Measurements from ENCODE around the gene UCK1.
"Not testable (repeated sequence)": the region's sequence is repeated elsewhere in the genome, so short reads cannot be mapped to it uniquely, and the experiment has no call there.

UCK1 gene

GRCh38 chr9:131523451-131524435, 7.3 kb downstream of the UCK1 start:
- DNase-seq = peak in 1 of 51 donors; percentile 41

DNA sequence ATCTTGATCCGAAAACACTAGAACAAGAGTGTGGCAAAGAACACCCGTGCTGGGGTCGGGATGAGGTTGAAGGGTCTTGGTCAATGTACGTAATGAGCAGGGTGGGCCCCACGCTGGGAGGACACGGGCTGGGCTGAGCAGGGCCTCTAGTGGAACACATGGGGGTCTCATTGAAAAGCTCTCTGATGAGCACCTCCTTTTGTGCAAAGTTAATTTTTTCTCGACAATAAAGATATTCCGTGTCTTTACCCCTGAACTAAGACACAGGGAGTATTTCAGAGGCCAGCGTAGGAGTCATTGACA, 8.0 kb downstream of the UCK1 start:
- no peak for DNase-seq

- DNase-seq = no peak
Observed at GRCh38 chr9:131522257-131523085, 8.6 kb downstream of the UCK1 start.

GRCh38 chr9:131521822-131522221, 9.2 kb downstream of the UCK1 start:
- no peak for DNase-seq

- DNase-seq = no peak
Observed at GRCh38 chr9:131521203-131521602, 9.9 kb downstream of the UCK1 start.

DNA sequence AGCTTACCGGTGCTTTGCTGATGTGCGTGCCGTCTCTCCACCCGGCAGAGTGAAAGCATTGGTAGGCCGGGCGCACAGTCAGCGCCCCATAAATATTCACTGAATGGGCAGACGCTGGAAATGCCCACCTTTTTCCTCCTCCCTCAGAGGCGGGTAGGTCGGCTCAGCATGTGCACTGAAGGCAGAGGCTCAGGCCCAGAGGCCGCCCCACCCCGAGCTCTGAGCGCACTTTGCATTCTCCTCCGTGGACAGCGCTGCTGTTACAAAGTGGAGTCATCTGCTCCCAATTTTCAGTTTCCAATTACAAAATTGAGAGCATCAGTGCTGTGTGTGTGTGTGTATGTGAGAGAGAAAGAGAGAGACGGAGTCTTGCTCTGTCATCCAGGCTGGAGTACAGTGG, 10.6 kb downstream of the UCK1 start:
- DNase-seq = no peak

DNA sequence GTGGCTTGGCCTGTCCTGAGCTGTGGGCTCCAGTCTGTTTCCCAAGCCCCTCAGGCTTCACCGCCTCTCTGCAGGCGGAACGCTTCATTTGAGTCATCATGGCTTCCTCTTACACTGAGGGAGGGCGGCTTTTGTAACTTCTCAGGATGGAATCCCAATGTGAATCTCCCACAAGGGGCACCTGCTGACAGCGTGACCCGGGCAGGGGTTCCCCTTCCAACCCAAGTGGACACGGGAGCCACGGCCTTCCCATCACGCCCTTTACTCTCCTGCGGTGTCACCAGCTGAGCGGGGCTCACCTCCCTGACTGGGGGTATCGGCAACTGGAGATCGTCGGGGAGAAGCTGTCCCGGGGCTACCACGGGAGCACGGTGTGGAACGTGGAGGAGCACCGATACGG, 12.5 kb downstream of the UCK1 start:
- DNase-seq = no peak

- peak in 23 of 51 donors; percentile 3 to 66 (median 34) for DNase-seq
Observed at GRCh38 chr9:131517761-131518190, 13.3 kb downstream of the UCK1 start.

- no peak for DNase-seq
Observed at GRCh38 chr9:131516930-131517329, 14.1 kb downstream of the UCK1 start.

DNA sequence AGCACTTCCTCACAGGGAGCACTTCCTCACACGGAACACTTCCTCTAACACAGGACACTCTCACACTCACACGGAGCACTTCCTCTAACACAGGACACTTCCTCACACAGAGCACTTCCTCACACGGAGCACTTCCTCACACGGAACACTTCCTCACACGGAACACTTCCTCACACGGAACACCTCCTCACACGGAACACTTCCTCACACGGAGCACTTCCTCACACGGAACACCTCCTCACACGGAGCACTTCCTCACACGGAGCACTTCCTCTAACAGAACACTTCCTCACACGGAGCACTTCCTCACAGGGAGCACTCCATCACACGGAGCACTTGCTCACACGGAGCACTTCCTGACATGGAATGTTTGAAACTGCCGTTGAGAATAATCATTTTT, 15.0 kb downstream of the UCK1 start:
- no peak for DNase-seq

DNA sequence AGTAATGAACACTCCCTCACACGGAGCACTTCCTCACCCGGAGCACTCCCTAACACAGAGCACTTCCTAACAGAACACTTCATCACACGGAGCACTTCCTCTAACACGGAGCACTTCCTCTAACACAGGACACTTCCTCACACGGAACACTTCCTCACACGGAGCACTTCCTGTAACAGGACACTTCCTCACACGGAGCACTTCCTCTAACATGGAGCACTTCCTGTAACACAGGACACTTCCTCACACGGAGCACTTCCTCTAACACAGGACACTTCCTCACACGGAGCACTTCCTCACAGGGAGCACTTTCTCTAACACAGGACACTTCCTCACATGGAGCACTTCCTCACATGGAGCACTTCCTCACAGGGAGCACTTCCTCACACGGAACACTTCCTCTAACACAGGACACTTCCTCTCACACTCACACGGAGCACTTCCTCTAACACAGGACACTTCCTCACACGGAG, 15.5 kb downstream of the UCK1 start:
- DNase-seq = not testable (repeated sequence)

DNA sequence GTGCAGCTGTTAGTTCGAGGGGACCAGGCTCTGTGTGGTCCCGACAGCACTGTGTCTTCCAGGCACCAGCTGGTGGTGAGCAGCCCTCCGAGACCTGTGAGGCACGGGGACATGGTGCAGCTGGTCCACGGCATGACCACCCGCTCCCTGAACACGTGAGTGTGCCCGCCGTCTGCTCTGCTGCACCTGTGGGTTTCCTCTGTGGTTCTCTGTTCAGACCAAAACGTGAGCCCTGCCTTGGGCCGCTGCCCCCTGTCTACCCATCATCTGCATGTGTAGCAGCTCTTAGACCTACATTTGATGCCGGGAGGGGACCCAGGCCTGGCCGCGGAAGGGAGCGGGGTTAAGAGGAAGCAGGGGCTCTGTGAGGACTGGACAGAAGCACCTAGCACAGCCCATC, 17.9 kb downstream of the UCK1 start:
- DNase-seq = no peak

DNA sequence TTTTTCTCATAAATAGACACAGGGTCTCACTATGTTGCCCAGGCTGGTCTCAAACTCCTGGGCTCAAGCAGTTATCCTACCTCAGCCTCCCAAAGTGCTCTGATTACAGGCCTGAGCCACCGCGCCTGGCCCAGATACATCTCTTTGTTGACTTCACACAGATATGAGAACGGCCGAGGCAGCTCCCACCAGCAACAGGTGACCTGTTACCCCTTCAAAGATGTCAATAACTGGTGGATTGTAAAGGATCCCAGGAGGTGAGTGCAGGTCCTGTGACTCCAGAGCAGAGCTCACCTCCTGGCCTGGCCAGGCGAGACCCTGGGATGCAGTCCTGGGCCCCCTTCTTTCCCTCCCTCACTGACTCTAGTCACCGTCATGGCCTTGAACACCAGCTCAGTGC, 19.2 kb downstream of the UCK1 start:
- DNase-seq = no peak

DNA sequence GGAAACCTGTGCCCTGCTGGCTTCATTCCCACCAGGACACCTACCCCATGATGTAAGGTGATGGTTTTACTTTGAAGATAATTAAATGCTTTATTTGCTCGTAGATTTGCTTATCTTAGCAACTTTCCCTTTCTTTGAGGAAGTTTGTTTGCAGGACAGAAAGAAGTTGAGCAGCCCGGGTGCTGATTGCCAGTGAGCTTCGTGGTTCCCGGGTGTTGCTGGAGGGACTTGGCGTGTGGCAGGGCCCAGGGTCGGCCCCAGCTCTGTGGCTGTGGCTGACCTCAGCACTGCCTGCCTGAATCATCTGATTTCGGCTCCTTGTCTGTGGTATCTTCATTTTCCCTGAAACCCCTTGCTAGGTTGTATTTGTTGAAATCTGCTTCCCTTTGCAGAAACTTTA, 19.6 kb downstream of the UCK1 start:
- no peak for DNase-seq

DNA sequence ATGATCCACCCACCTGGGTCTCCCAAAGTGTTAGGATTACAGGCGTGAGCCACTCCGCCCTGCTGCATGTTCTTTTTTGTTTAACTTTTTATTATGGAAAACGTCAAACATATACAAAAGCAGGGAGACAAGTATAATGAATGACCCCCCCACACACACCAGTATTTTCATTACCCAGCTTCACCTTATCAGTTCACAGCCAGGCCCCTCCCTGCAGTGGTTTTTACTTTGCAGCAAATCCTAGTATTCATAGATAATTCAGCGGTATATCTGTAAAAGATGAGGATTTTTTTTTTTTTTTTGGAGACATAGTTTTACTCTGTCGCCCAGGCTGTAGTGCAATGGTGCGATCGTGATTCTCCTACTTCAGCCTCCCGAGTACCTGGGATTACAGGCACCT, 26.1 kb downstream of the UCK1 start:
- no peak for DNase-seq

GRCh38 chr9:131503626-131504465, 27.2 kb downstream of the UCK1 start:
- DNase-seq = peak in 2 of 51 donors; percentile 6 to 19

- DNase-seq = peak; percentile 25 to 92 (median 77)
Observed at GRCh38 chr9:131502781-131503625, 28.1 kb downstream of the UCK1 start, which contains the start of gene POMT1. Gene POMT1 (plus strand): TSS chr9:131502918. CDS start chr9:131504219, 1,301 bp downstream.

- DNase-seq = no peak
Observed at GRCh38 chr9:131500939-131501541, 30.0 kb downstream of the UCK1 start.

GRCh38 chr9:131500377-131500776, 30.7 kb downstream of the UCK1 start:
- DNase-seq = peak in 1 of 51 donors; percentile 43

DNA sequence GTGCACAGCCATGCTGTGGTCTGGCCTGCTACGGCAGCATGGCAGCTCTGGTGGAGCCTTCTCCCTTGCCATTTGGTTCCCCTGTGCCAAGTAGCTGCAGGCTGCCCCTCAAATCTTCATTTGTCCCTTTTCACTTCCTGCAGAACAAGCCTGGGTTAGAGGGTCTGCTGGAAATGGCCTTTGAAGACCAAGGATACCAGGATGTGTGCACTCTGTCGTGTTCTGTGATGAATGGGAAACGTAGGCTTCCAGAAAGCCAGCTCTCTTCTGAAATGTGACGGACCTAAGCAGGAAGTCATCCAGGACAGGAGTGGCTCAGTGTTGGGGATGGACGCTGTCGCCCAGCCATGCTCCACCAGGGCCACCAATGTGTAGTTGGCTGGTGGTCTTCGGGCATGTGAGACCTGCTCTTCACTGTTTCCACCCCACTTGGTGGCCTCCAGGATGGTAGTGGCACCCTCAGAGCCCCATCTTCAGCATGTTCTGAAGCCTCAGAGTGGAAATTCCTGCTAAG, 31.8 kb downstream of the UCK1 start:
- no peak for DNase-seq
